DLD1 (cell line): Measurements from ENCODE around the gene NFIB.

ENCODE experiments used
- in situ Hi-C: cut with HindIII; loops from 2 replicates; pipeline ENCODE4 v1.10.0; 2017; ENCODE audit warnings: low sequenced_read_pairs

NFIB gene

DNA sequence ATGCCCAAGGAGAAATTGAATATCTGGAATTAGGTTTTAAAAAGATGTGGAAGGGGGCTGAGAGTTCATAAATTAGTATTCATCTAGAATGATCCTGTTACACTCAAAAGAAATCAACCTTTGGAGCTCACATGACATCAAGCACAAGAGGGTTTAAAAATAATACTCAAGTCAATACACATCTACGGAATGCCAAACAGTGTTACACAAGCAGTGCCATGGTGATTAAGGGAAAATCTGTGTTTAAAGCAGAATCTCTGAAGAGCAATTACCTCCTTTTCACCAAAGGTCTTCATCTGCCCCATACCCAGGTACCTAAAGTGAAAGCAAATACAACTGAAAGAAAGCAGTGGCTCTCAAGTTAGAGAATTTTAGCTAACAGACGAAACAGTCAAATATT, 261.6 kb downstream of the NFIB start:
- in situ Hi-C loops: no loop called here

DNA sequence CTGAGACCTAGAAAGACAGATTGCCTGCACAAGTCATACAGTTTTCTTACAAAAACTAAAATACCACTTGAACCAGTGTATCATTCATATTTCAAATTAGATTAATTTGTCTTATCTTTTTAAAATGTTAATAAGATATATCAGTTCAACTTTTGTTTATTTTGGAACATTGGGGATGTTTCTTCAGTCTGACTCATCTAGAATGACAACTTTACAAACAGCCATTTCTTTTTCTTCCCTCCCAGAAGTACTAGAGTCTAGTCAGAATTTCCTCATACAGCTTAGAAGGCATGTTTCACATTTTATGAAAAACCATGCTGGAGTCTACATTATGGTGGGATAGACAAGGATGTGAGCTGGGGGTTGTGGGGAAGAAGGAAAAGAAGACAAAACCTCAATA, 262.5 kb downstream of the NFIB start:
- in situ Hi-C loops: no loop called here

DNA sequence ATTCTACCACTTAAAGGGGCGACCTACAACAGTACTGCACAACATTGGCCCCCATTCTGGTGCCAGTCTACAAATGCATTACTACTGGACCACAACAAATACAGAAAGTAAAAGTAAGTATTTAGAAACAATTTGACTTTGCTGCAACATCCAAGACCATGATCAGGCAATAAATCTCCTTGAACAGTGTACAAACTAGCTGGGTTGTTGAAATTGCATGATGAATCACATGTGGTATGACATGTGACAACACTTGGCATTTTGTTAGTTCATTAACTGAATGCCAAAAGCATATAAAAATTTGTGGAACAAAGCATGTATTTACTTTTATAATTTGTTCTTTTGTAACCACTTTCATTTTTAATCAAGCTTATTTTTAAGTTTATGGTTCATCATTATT, 270.5 kb downstream of the NFIB start:
- in situ Hi-C loops: no loop called here

DNA sequence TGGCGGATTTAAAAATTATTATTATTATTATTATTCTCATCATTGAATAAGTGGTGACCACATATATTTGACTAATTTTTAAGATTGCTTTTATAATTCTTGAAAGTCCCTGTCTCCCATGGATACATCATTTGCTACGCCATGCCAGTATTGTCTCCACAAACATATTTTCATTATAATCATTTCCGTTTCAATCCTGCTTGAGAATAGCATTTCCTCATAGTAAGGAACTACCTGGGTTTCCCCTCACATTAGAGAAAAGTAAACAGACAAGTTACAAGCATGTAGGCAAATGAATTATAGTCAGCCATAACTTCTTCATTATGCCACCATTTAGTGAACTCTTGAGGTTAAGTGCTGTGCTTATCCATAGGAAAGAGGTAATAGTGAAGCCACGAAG, 276.6 kb downstream of the NFIB start:
- in situ Hi-C loops: no loop called here

DNA sequence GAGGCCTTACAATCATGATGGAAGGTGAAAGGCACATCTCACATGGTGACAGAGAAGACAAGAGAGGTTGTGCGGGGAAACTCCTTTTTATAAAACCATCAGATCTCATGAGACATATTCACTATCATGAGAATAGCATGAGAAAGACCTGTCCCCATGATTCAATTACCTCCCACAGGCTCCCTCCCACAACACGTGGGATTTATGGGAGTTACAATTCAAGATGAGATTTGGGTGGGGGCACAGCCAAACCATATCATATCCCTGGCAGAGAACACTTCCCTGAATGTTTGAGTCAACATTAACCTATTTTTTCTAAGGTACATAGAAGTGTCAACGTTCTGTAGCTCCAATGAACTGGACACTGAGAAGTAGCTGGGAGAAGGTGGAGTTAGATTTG, 280.9 kb downstream of the NFIB start:
- in situ Hi-C loops: no loop called here
